GM23338 (cell line): ENCODE results near the gene CNPY1. TPM values are rescaled to one million over a fixed set of nuclear protein-coding genes. Genes with fewer than 3 reads are reported as not detected.

Source experiments
- ATAC-seq: fragments of 200-7000 bp; cut with Tn5 transposase; 3 replicates; pipeline ENCODE4 v1.9.1; 2020
- DNase-seq: peaks from one replicate; pipeline ENCODE4 v3.0.0-alpha.2; 2015; ENCODE audit warnings: low spot score
- H2AFZ ChIP-seq: fragments of 200-600 bp; sonication (generic); 2 replicates; pipeline ENCODE4 v1.8.0; 2016; ENCODE audit warnings: antibody characterized with exemption, mild to moderate bottlenecking, moderate library complexity
- H3F3A ChIP-seq: fragments of 200-600 bp; sonication (generic); replicated peaks from 2 replicates; pipeline ENCODE4 v1.8.0; 2017; ENCODE audit warnings: antibody characterized with exemption, mixed run types, low read depth
- H3K27ac ChIP-seq: fragments of 200-600 bp; sonication (generic); 2 replicates; pipeline ENCODE4 v1.6.1; 2016; ENCODE audit warnings: low read depth
- H3K27me3 ChIP-seq: fragments of 200-600 bp; sonication (generic); 2 replicates; pipeline ENCODE4 v1.8.0; 2016; ENCODE audit warnings: mild to moderate bottlenecking, mixed run types, moderate library complexity; ENCODE audit not compliant: insufficient read depth
- H3K36me3 ChIP-seq: fragments of 200-600 bp; sonication (generic); 2 replicates; pipeline ENCODE4 v1.8.0; 2016; ENCODE audit warnings: mild to moderate bottlenecking; ENCODE audit not compliant: insufficient read depth
- H3K4me1 ChIP-seq: fragments of 200-600 bp; sonication (generic); 2 replicates; pipeline ENCODE4 v1.8.0; 2016; ENCODE audit warnings: mild to moderate bottlenecking, moderate library complexity; ENCODE audit not compliant: insufficient read depth
- H3K4me2 ChIP-seq: fragments of 200-600 bp; sonication (generic); 2 replicates; pipeline ENCODE4 v1.7.1; 2017; ENCODE audit warnings: mixed run types
- H3K4me3 ChIP-seq: fragments of 200-600 bp; sonication (generic); 2 replicates; pipeline ENCODE4 v1.6.1; 2016; ENCODE audit warnings: mixed run types
- H3K79me2 ChIP-seq: fragments of 200-600 bp; sonication (generic); replicated peaks from 2 replicates; pipeline ENCODE4 v1.8.0; 2017; ENCODE audit warnings: mild to moderate bottlenecking; ENCODE audit not compliant: insufficient read depth
- H3K9me2 ChIP-seq: fragments of 200-600 bp; sonication (generic); 2 replicates; pipeline ENCODE4 v1.8.0; 2017; ENCODE audit not compliant: insufficient read depth
- H4K20me1 ChIP-seq: fragments of 200-600 bp; sonication (generic); replicated peaks from 2 replicates; pipeline ENCODE4 v1.8.0; 2017; ENCODE audit warnings: mild to moderate bottlenecking; ENCODE audit not compliant: insufficient read depth
- H3K27ac Mint-ChIP-seq: 2 replicates; pipeline ENCODE4 v1.8.0; 2020; ENCODE audit warnings: inconsistent platforms, mild to moderate bottlenecking, moderate library complexity, mixed read lengths
- H3K27me3 Mint-ChIP-seq: 3 replicates; pipeline ENCODE4 v1.8.0; 2022; ENCODE audit warnings: low read depth, mild to moderate bottlenecking, moderate library complexity, mixed read lengths, inconsistent platforms; ENCODE audit not compliant: insufficient read depth, poor library complexity
- H3K36me3 Mint-ChIP-seq: 3 replicates; pipeline ENCODE4 v1.8.0; 2021; ENCODE audit warnings: low read depth, mild to moderate bottlenecking, inconsistent platforms, moderate library complexity, mixed read lengths
- H3K4me1 Mint-ChIP-seq: 3 replicates; pipeline ENCODE4 v1.8.0; 2020; ENCODE audit warnings: mild to moderate bottlenecking, inconsistent platforms, mixed read lengths
- H3K4me3 Mint-ChIP-seq: 3 replicates; pipeline ENCODE4 v1.8.0; 2021; ENCODE audit warnings: moderate library complexity, mild to moderate bottlenecking, inconsistent platforms, mixed read lengths
- H3K9me3 Mint-ChIP-seq: 3 replicates; pipeline ENCODE4 v1.8.0; 2020; ENCODE audit warnings: moderate library complexity, mild to moderate bottlenecking, inconsistent platforms, mixed read lengths
- CREB1 ChIP-seq: fragments of 250-450 bp; sonication (Bioruptor Pico); IDR thresholded peaks from 2 replicates; pipeline ENCODE4 v1.5.0; 2020; ENCODE audit warnings: low read depth, mild to moderate bottlenecking, moderate library complexity
- ETS1 ChIP-seq: IDR thresholded peaks from 2 replicates; pipeline ENCODE4 v1.6.1; 2016; ENCODE audit warnings: antibody characterized with exemption
- EZH2 ChIP-seq: fragments of 200-600 bp; sonication (generic); IDR thresholded peaks from one replicate; pipeline ENCODE4 v1.8.0; 2017; ENCODE audit warnings: antibody characterized with exemption, mild to moderate bottlenecking, low read depth; ENCODE audit not compliant: unreplicated experiment
- EZH2phosphoT487 ChIP-seq: fragments of 200-600 bp; sonication (generic); IDR thresholded peaks from one replicate; pipeline ENCODE4 v1.8.1; 2018; ENCODE audit warnings: antibody characterized with exemption; ENCODE audit not compliant: unreplicated experiment
- NANOG ChIP-seq: IDR thresholded peaks from 2 replicates; pipeline ENCODE4 v1.6.1; 2016; ENCODE audit warnings: antibody characterized with exemption, borderline replicate concordance
- POLR2AphosphoS5 ChIP-seq: IDR thresholded peaks from 2 replicates; pipeline ENCODE4 v1.6.1; 2016; ENCODE audit warnings: antibody characterized with exemption, low read depth
- REST ChIP-seq: IDR thresholded peaks from one replicate; pipeline ENCODE4 v1.6.1; 2018; ENCODE audit warnings: antibody characterized with exemption; ENCODE audit not compliant: unreplicated experiment
- STAT1 ChIP-seq: IDR thresholded peaks from one replicate; pipeline ENCODE4 v1.6.1; 2016; ENCODE audit warnings: antibody characterized with exemption; ENCODE audit not compliant: unreplicated experiment
- polyA plus RNA-seq: library from polyadenylated mRNA; unstranded; fragments of >200 nt; fragmentation: Nextera tagmentation; extraction: Ambion mirVana; gene quantifications from 2 replicates; pipeline ENCODE4 v1.2.1, GENCODE V29; 2016
- total RNA-seq: library from RNA; depleted of rRNA; stranded (reverse); fragments of >200 nt; shearing (Covaris generic); gene quantifications from 2 replicates; pipeline ENCODE4 v1.2.3, GENCODE V29; 2014

CNPY1 gene
- total and polyA plus RNA-seq, 2 experiments from 2014 or later, result not detected

- TF ChIP-seq REST (no peak), ETS1 (no peak), POLR2AphosphoS5 (no peak), NANOG (no peak)
Measured at GRCh38 chr7:155544485-155544884, 1.9 kb downstream of the CNPY1 start (continued).

- Histone ChIP-seq H4K20me1 (no peaks in the 10 kb centered on the region), H3K27me3 (no peaks in the 10 kb centered on the region; the same call in 1 of the 2 replicates), H3K4me3 (no peak overlapping the region), H3K4me2 (no peak overlapping the region), H3K79me2 (no peaks in the 10 kb centered on the region), H2AFZ (no peak overlapping the region), H3K4me1 (0 out of 2 replicates have a peak, but pooled peaks cover 4% of the 10 kb centered on the region), H3K27ac (no peak overlapping the region), H3K36me3 (no peaks in the 10 kb centered on the region), H3K9me2 (no peaks in the 10 kb centered on the region), H3F3A (no peaks in the 10 kb centered on the region)
- Mint-ChIP-seq H3K27ac (no peak overlapping the region), H3K36me3 (no peaks in the 10 kb centered on the region), H3K27me3 (peaks cover 21% of the 10 kb centered on the region), H3K9me3 (no peaks in the 10 kb centered on the region; the same call in 2 of the 3 replicates), H3K4me3 (no peak overlapping the region), H3K4me1 (peaks cover 17% of the 10 kb centered on the region)
- TF ChIP-seq NANOG (no peak), EZH2phosphoT487 (no peak), EZH2 (no peak), ETS1 (no peak), CREB1 (CRISPR knock-in tag) (no peak), STAT1 (no peak), POLR2AphosphoS5 (no peak)
- DNase-seq (no peak), ATAC-seq (no peak)
Measured at GRCh38 chr7:155543926-155544325, 2.4 kb downstream of the CNPY1 start.
